Measurements from ENCODE around the gene STK33. TPM values are rescaled to one million over a fixed set of nuclear protein-coding genes. Genes with fewer than 3 reads are reported as not detected.

Gene STK33
- total and polyA plus RNA-seq, 2 of the 13 experiments (the other 11 are each of a cell fraction or from before 2014, with no cell fraction given) = 2.7 to 12.6 TPM

- no peak for TF ChIP-seq EP300 (IDR thresholded peaks at IDR 0.05; ENCODE audit: low read depth in 2 of 2, low read length in 2 of 2)
- no peak for TF ChIP-seq EP300 (CRISPR knock-in tag; IDR thresholded peaks at IDR 0.05; ENCODE audit: borderline replicate concordance)
- TF ChIP-seq, protein P1, sequence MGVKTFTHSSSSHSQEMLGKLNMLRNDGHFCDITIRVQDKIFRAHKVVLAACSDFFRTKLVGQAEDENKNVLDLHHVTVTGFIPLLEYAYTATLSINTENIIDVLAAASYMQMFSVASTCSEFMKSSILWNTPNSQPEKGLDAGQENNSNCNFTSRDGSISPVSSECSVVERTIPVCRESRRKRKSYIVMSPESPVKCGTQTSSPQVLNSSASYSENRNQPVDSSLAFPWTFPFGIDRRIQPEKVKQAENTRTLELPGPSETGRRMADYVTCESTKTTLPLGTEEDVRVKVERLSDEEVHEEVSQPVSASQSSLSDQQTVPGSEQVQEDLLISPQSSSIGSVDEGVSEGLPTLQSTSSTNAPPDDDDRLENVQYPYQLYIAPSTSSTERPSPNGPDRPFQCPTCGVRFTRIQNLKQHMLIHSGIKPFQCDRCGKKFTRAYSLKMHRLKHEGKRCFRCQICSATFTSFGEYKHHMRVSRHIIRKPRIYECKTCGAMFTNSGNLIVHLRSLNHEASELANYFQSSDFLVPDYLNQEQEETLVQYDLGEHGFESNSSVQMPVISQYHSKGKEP (CRISPR knock-in tag; IDR thresholded peaks at IDR 0.05) = no peak
- TF ChIP-seq, protein P2, sequence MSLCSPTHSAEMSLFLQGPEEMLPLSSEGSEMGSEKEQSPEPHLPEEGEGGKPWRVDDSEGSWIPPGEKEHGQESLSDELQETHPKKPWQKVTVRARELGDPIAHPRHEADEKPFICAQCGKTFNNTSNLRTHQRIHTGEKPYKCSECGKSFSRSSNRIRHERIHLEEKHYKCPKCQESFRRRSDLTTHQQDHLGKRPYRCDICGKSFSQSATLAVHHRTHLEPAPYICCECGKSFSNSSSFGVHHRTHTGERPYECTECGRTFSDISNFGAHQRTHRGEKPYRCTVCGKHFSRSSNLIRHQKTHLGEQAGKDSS (CRISPR knock-in tag; IDR thresholded peaks at IDR 0.05; ENCODE audit: borderline replicate concordance, low read depth) = no peak
- TF ChIP-seq HOXD1 (CRISPR knock-in tag; IDR thresholded peaks at IDR 0.05) = no peak
- TF ChIP-seq EZH2 (conservative IDR thresholded peaks at IDR 0.05; ENCODE audit: low read depth, low read length) = no peak
- no peak; the same call in 1 of the 2 replicates for TF ChIP-seq STAT6 (CRISPR knock-in tag; IDR thresholded peaks at IDR 0.05; ENCODE audit: borderline replicate concordance)
- TF ChIP-seq NONO (IDR thresholded peaks at IDR 0.05) = no peak
- peak; percentile 60; the same call in 1 of the 2 replicates for TF ChIP-seq NONO (CRISPR knock-in tag; conservative IDR thresholded peaks at IDR 0.05)
- no peak for TF ChIP-seq IKZF4 (CRISPR knock-in tag; IDR thresholded peaks at IDR 0.05; ENCODE audit: borderline replicate concordance, low read depth, not compliant biosample characterization)
- no peak for TF ChIP-seq ZNF704 (CRISPR knock-in tag; IDR thresholded peaks at IDR 0.05; ENCODE audit: borderline replicate concordance)
- no peak for TF ChIP-seq HMG20A (CRISPR knock-in tag; IDR thresholded peaks at IDR 0.05; ENCODE audit: borderline replicate concordance)
- TF ChIP-seq BCLAF1 (IDR thresholded peaks at IDR 0.05) = no peak
- TF ChIP-seq RXRB (CRISPR knock-in tag; IDR thresholded peaks at IDR 0.05; ENCODE audit: borderline replicate concordance) = no peak
- TF ChIP-seq ATF1 (CRISPR knock-in tag; IDR thresholded peaks at IDR 0.05) = no peak
- TF ChIP-seq, protein P3, sequence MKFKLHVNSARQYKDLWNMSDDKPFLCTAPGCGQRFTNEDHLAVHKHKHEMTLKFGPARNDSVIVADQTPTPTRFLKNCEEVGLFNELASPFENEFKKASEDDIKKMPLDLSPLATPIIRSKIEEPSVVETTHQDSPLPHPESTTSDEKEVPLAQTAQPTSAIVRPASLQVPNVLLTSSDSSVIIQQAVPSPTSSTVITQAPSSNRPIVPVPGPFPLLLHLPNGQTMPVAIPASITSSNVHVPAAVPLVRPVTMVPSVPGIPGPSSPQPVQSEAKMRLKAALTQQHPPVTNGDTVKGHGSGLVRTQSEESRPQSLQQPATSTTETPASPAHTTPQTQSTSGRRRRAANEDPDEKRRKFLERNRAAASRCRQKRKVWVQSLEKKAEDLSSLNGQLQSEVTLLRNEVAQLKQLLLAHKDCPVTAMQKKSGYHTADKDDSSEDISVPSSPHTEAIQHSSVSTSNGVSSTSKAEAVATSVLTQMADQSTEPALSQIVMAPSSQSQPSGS (CRISPR knock-in tag; IDR thresholded peaks at IDR 0.05) = no peak; the same call in 1 of the 2 replicates
- TF ChIP-seq TBP (CRISPR knock-in tag; IDR thresholded peaks at IDR 0.05) = no peak
Observed at GRCh38 chr11:8593935-8594909, at the start of gene STK33 (continued).
